Skeletal muscle cell (primary cell): ENCODE measurements around the gene OTOP3.
A peak's percentile ranks its signal among the peaks of the same experiment; 100 is the strongest.
"Not testable (repeated sequence)": the region's sequence is repeated elsewhere in the genome, so short reads cannot be mapped to it uniquely, and the experiment has no call there.

Experiments used
- DNase-seq: peaks from one replicate; pipeline ENCODE4 v3.0.0-alpha.2; 2010; ENCODE audit warnings: low read depth
- H3K4me3 ChIP-seq: 2 replicates; pipeline ENCODE4 v1.5.1; 2011; ENCODE audit warnings: low read depth, mild to moderate bottlenecking, control low read depth, low read length, moderate library complexity

OTOP3 gene

GRCh38 chr17:74977802-74978201 is 42.1 kb downstream of the OTOP3 start:
- H3K4me3 ChIP-seq: no peak overlapping the region
- no peak for DNase-seq

- DNase-seq: no peak
- H3K4me3 ChIP-seq: no peak overlapping the region
These were observed 42.5 kb downstream of the OTOP3 start for GRCh38 chr17:74978240-74978639.

- DNase-seq: no peak
- no peak overlapping the region for H3K4me3 ChIP-seq
These were observed 43.9 kb downstream of the OTOP3 start for GRCh38 chr17:74979408-74980146.

- H3K4me3 ChIP-seq: peak overlapping the region; percentile 63
- no peak for DNase-seq
These were observed 45.8 kb downstream of the OTOP3 start for GRCh38 chr17:74981318-74981978.

- no peak for DNase-seq
- H3K4me3 ChIP-seq: peak overlapping the region; percentile 63
These were observed 46.4 kb downstream of the OTOP3 start for GRCh38 chr17:74981979-74982662.

GRCh38 chr17:74982663-74983313 is 47.1 kb downstream of the OTOP3 start:
- DNase-seq: not testable (repeated sequence)
- H3K4me3 ChIP-seq: peak overlapping the region; percentile 63

- no peak for DNase-seq
- H3K4me3 ChIP-seq: no peak overlapping the region
These were observed 50.5 kb downstream of the OTOP3 start for GRCh38 chr17:74986206-74986576.

GRCh38 chr17:74987418-74987908 is 51.8 kb downstream of the OTOP3 start, which contains the start of gene CDR2L:
Gene CDR2L (plus strand): TSS chr17:74987632. CDS start chr17:74988044, 412 bp downstream.
- H3K4me3 ChIP-seq: peak within 1 kb of the TSS; percentile 72
- DNase-seq: peak; percentile 77

- H3K4me3 ChIP-seq: peak overlapping the region; percentile 72
- DNase-seq: peak; percentile 71
These were observed 52.4 kb downstream of the OTOP3 start for GRCh38 chr17:74987909-74988711.

- DNase-seq: no peak
These were observed 54.9 kb downstream of the OTOP3 start for GRCh38 chr17:74990581-74991105.

GRCh38 chr17:74992223-74992622 is 56.5 kb downstream of the OTOP3 start:
- no peak overlapping the region for H3K4me3 ChIP-seq
- DNase-seq: no peak

More at GRCh38 chr17:74990581-74991105, 54.9 kb downstream of the OTOP3 start:
- H3K4me3 ChIP-seq: no peak overlapping the region

GRCh38 chr17:74994440-74994839 is 58.7 kb downstream of the OTOP3 start:
- DNase-seq: no peak
- no peak overlapping the region for H3K4me3 ChIP-seq

- H3K4me3 ChIP-seq: no peak overlapping the region
- no peak for DNase-seq
These were observed 60.1 kb downstream of the OTOP3 start for GRCh38 chr17:74995847-74996246.

GRCh38 chr17:74998783-74999182 is 63.1 kb downstream of the OTOP3 start:
- H3K4me3 ChIP-seq: no peak overlapping the region
- no peak for DNase-seq

- no peak overlapping the region for H3K4me3 ChIP-seq
- no peak for DNase-seq
These were observed 63.8 kb downstream of the OTOP3 start for GRCh38 chr17:74999523-74999922.
